Natural killer cell (primary cell): ENCODE measurements around the gene PCP4L1. TPM values are rescaled to one million over a fixed set of nuclear protein-coding genes. Genes with fewer than 3 reads are reported as not detected.
A peak's percentile ranks its signal among the peaks of the same experiment; 100 is the strongest.
"Not testable (repeated sequence)": the region's sequence is repeated elsewhere in the genome, so short reads cannot be mapped to it uniquely, and the experiment has no call there.

ENCODE experiments used
- ATAC-seq, 3 donors: fragments of 150-1000 bp in 2 of 3; fragments of 200-7000 bp in 1 of 3; cut with Tn5 transposase; 1 replicate in 1 of 3; 2 replicates in 2 of 3; pipeline ENCODE4 v1.10.0; 2021; ENCODE audit warnings: mild to moderate bottlenecking in 2 of 3, moderate library complexity in 2 of 3
- DNase-seq, 2 donors: peaks; one replicate each; pipeline versions ENCODE4 v3.0.0 to v3.0.0-alpha.2; 2013 to 2021; ENCODE audit warnings: mixed read lengths in 1 of 2
- H3K27ac ChIP-seq: one replicate; pipeline ENCODE4 v1.5.1; 2013; ENCODE audit warnings: mild to moderate bottlenecking, low read length
- H3K27me3 ChIP-seq: one replicate; pipeline ENCODE4 v1.6.1; 2013; ENCODE audit warnings: low read length; ENCODE audit not compliant: control insufficient read depth, insufficient read depth
- H3K36me3 ChIP-seq: one replicate; pipeline ENCODE4 v1.6.1; 2013; ENCODE audit warnings: low read length; ENCODE audit not compliant: control insufficient read depth, insufficient read depth
- H3K4me1 ChIP-seq: one replicate; pipeline ENCODE4 v1.6.1; 2013; ENCODE audit warnings: low read length; ENCODE audit not compliant: control insufficient read depth, insufficient read depth
- H3K4me3 ChIP-seq: one replicate; pipeline ENCODE4 v1.5.1; 2013; ENCODE audit warnings: low read length
- H3K9me3 ChIP-seq: one replicate; pipeline ENCODE4 v1.6.1; 2013; ENCODE audit warnings: low read length; ENCODE audit not compliant: control insufficient read depth, insufficient read depth
- H3K27ac Mint-ChIP-seq, 2 donors: one replicate each; pipeline ENCODE4 v1.8.0; 2022; ENCODE audit warnings: mild to moderate bottlenecking in 2 of 2, mixed read lengths in 2 of 2, moderate library complexity in 1 of 2
- H3K27me3 Mint-ChIP-seq, 2 donors: one replicate each; pipeline ENCODE4 v1.8.0; 2022; ENCODE audit warnings: low read depth in 2 of 2, mixed read lengths in 2 of 2
- H3K36me3 Mint-ChIP-seq: one replicate; pipeline ENCODE4 v1.8.0; 2022; ENCODE audit warnings: mixed read lengths
- H3K4me1 Mint-ChIP-seq, 2 donors: one replicate each; pipeline ENCODE4 v1.8.0; 2022; ENCODE audit warnings: mixed read lengths in 2 of 2
- H3K4me3 Mint-ChIP-seq: one replicate; pipeline ENCODE4 v1.8.0; 2022; ENCODE audit warnings: mild to moderate bottlenecking, moderate library complexity, mixed read lengths
- H3K9me3 Mint-ChIP-seq, 2 donors: one replicate each; pipeline ENCODE4 v1.8.0; 2022; ENCODE audit warnings: mixed read lengths in 2 of 2
- WGBS: methylation state at CpG from one replicate; pipeline ENCODE4 v1.1.7; 2013; ENCODE audit warnings: missing lambda C conversion rate; ENCODE audit not compliant: insufficient coverage; 5-methylcytosine and 5-hydroxymethylcytosine counted together
- intact Hi-C: fragments of 100-400 bp; cut with micrococcal nuclease; formaldehyde crosslinking; loops from one replicate; pipeline ENCODE4 v1.14.2; 2022
- total RNA-seq, 4 donors: library from RNA; stranded (reverse); fragments of 120-200 nt in 1 of 4; gene quantifications; one replicate each; pipeline versions ENCODE4 v1.2.3 to v1.2.4, GENCODE V29; 2013 to 2022
- TF ChIP-seq, protein P1 (sequence below): fragments of 200-600 bp; IDR thresholded peaks from one replicate; pipeline ENCODE4 v1.8.0; 2022; ENCODE audit warnings: antibody characterized with exemption

Gene PCP4L1
- total RNA-seq, 3 donors from 2014 or later (not counting 1 experiment from before 2014, with no cell fraction given), result not detected

DNA sequence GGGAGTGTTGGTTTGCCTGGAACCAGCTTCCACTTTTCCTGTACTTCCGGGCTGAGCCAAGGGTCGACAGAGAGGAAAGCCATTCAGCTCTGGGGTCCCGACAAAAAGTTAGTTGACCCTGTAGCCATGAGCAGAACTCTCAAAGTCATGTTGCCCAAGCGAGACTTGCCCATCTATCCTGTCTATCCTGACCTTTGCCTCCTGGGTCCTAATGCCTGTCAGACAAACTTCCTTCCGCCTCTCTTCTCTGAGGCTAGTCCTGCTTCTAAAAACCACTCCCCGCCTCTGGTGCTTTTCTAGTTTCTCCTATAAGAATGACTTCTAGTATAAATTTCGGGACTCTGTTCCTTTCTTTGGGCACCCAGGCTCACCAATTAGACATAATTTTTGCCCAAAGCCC is 7.7 kb upstream of the PCP4L1 start:
- TF ChIP-seq, protein P1, sequence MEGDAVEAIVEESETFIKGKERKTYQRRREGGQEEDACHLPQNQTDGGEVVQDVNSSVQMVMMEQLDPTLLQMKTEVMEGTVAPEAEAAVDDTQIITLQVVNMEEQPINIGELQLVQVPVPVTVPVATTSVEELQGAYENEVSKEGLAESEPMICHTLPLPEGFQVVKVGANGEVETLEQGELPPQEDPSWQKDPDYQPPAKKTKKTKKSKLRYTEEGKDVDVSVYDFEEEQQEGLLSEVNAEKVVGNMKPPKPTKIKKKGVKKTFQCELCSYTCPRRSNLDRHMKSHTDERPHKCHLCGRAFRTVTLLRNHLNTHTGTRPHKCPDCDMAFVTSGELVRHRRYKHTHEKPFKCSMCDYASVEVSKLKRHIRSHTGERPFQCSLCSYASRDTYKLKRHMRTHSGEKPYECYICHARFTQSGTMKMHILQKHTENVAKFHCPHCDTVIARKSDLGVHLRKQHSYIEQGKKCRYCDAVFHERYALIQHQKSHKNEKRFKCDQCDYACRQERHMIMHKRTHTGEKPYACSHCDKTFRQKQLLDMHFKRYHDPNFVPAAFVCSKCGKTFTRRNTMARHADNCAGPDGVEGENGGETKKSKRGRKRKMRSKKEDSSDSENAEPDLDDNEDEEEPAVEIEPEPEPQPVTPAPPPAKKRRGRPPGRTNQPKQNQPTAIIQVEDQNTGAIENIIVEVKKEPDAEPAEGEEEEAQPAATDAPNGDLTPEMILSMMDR, result no peak
- H3K9me3 Mint-ChIP-seq, result peaks cover 0 to 3% of the 10 kb centered on the region in 2 donors
- no peak overlapping the region for H3K4me3 ChIP-seq
- ATAC-seq (no peak), DNase-seq (no peak)
- no peaks in the 10 kb centered on the region for H3K36me3 ChIP-seq
- H3K9me3 ChIP-seq, result no peaks in the 10 kb centered on the region
- no peaks in the 10 kb centered on the region for H3K4me1 ChIP-seq
- no peaks in the 10 kb centered on the region for H3K36me3 Mint-ChIP-seq
- WGBS, result 88% methylated on average over 7 of the region's 7 CpGs
- H3K27ac Mint-ChIP-seq, result no peak overlapping the region
- no peak overlapping the region for H3K27ac ChIP-seq
- H3K4me1 Mint-ChIP-seq, result no peaks in the 10 kb centered on the region
- H3K27me3 ChIP-seq, result no peaks in the 10 kb centered on the region
- H3K4me3 Mint-ChIP-seq, result no peak overlapping the region
- intact Hi-C loops, result no loop called here
- peaks cover 7 to 13% of the 10 kb centered on the region in 2 donors for H3K27me3 Mint-ChIP-seq

DNA sequence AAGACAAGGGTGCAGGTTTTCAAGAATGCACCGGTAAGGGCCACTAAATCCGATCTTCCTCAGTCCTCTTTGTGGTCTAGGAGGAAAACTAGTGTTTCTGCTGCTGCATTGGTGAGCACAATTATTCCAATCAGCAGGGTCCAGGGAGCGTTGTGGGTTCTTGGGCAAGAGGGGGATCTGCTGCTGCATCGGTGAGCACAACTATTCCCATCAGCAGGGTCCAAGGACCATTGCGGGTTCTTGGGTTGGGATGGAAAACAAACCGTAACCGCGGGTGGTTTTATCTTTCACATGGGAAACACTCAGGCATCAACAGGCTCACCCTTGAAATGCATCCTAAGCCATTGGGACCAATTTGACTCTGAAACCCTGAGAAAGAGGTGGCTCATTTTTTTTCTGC is 7.0 kb upstream of the PCP4L1 start:
- Histone ChIP-seq H3K27ac (no peak overlapping the region), H3K4me1 (no peaks in the 10 kb centered on the region), H3K36me3 (no peaks in the 10 kb centered on the region), H3K9me3 (peaks cover under 1% of the 10 kb centered on the region), H3K27me3 (no peaks in the 10 kb centered on the region), H3K4me3 (no peak overlapping the region)
- peaks cover 7 to 13% of the 10 kb centered on the region in 2 donors for H3K27me3 Mint-ChIP-seq
- no peak overlapping the region for H3K27ac Mint-ChIP-seq
- ATAC-seq (no peak), DNase-seq (no peak)
- intact Hi-C loops, result no loop called here
- 96% methylated on average over 8 of the region's 8 CpGs for WGBS
- TF ChIP-seq, protein P1, result no peak
- peaks cover 0 to 3% of the 10 kb centered on the region in 2 donors for H3K9me3 Mint-ChIP-seq
- H3K4me3 Mint-ChIP-seq, result no peak overlapping the region
- H3K36me3 Mint-ChIP-seq, result no peaks in the 10 kb centered on the region
- H3K4me1 Mint-ChIP-seq, result no peaks in the 10 kb centered on the region

DNA sequence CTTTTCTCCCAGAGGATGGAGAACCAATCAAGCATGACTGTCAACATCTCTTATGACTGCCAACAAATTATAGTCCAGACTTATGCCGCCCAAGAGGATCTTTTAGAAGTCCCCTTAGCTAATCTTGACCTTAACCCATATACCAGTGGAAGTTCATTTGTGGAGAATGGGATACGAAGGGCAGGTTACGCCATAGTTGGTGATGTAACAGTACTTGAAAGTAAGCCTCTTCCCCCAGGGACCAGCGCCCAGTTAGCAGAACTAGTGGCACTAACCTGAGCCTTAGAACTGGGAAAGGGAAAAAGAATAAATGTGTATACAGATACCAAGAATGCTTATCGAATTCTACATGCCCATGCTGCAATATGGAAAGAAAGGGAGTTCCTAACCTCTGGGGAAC is 3.2 kb upstream of the PCP4L1 start:
- Histone ChIP-seq H3K4me1 (peaks cover 13% of the 10 kb centered on the region), H3K9me3 (peaks cover 13% of the 10 kb centered on the region), H3K27me3 (peaks cover 15% of the 10 kb centered on the region)
- intact Hi-C loops, H3K4me3 Mint-ChIP-seq, H3K36me3 ChIP-seq, ATAC-seq, H3K27ac Mint-ChIP-seq, H3K9me3 Mint-ChIP-seq, H3K27ac ChIP-seq, DNase-seq, H3K4me3 ChIP-seq: not testable (repeated sequence)
- H3K36me3 Mint-ChIP-seq, result peaks cover 17% of the 10 kb centered on the region
- peaks cover 12 to 15% of the 10 kb centered on the region in 2 donors for H3K4me1 Mint-ChIP-seq
- peaks cover 33 to 44% of the 10 kb centered on the region in 2 donors for H3K27me3 Mint-ChIP-seq
- 80% methylated on average over 3 of the region's 5 CpGs for WGBS

DNA sequence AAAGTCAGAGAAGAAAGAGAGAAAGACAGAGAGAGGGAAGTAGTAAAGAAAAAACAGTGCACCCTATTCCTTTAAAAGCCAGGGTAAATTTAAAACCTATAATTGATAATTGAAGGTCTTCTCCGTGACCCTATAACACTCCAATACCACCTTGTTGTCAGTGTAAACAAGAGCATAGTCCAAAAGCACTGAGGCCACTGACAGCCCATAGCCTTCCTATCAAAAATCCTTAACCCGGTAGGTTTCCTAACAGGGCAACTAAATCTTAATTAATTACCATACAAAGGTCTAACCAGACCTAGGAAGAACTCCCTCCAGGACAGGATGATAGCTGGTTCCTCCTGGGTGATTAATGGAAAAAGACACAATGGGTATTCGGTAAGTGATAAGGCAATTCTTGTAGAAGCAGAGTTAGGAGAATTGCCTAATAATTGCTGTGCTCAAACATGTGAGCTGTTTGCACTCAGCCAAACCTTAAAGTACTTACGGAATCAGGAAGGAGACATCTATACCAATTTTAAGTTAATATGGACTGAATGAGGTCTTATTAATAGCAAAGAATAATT is 2.5 kb upstream of the PCP4L1 start:
- intact Hi-C loops, DNase-seq, H3K27ac Mint-ChIP-seq, ATAC-seq, H3K9me3 Mint-ChIP-seq, H3K4me3 ChIP-seq, H3K4me3 Mint-ChIP-seq, H3K36me3 ChIP-seq, H3K27ac ChIP-seq: not testable (repeated sequence)
- WGBS, result 97% methylated on average over 3 of the region's 4 CpGs
- Histone ChIP-seq H3K27me3 (peaks cover 19% of the 10 kb centered on the region), H3K9me3 (peaks cover 13% of the 10 kb centered on the region), H3K4me1 (peaks cover 13% of the 10 kb centered on the region)
- Mint-ChIP-seq H3K4me1 (peaks cover 12 to 15% of the 10 kb centered on the region in 2 donors), H3K27me3 (peaks cover 39 to 47% of the 10 kb centered on the region in 2 donors), H3K36me3 (peaks cover 17% of the 10 kb centered on the region)

DNA sequence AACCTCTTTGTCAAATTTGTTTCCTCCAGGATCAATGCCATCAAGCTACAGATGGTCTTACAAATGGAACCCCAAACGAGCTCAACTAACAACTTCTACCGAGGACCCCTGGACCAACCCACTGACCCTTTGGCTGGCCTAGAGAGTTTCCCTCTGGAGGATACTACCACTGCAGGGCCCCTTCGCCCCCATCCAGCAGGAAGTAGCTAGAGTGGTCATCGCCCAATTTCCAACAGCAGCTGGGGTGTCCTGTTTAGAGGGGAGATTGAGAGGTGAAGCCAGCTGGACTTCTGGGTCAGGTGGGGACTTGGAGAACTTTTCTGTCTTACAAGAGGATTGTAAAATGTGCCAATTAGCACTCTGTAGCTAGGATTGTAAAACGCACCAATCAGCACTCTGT is 1.4 kb upstream of the PCP4L1 start:
- H3K4me3 ChIP-seq, H3K27ac ChIP-seq, intact Hi-C loops, ATAC-seq, H3K27ac Mint-ChIP-seq, H3K4me3 Mint-ChIP-seq, H3K36me3 ChIP-seq, H3K9me3 Mint-ChIP-seq: not testable (repeated sequence)
- peaks cover 13% of the 10 kb centered on the region for H3K4me1 ChIP-seq
- Mint-ChIP-seq H3K4me1 (peaks cover 12 to 15% of the 10 kb centered on the region in 2 donors), H3K27me3 (peaks cover 48 to 55% of the 10 kb centered on the region in 2 donors), H3K36me3 (peaks cover 17% of the 10 kb centered on the region)
- peaks cover 13% of the 10 kb centered on the region for H3K9me3 ChIP-seq
- 96% methylated on average over 5 of the region's 5 CpGs for WGBS
- H3K27me3 ChIP-seq, result peaks cover 21% of the 10 kb centered on the region
- DNase-seq, result peak in 1 of 2 donors; percentile 25
